ENCODE results near the gene TBC1D19.

The TBC1D19 gene

DNA sequence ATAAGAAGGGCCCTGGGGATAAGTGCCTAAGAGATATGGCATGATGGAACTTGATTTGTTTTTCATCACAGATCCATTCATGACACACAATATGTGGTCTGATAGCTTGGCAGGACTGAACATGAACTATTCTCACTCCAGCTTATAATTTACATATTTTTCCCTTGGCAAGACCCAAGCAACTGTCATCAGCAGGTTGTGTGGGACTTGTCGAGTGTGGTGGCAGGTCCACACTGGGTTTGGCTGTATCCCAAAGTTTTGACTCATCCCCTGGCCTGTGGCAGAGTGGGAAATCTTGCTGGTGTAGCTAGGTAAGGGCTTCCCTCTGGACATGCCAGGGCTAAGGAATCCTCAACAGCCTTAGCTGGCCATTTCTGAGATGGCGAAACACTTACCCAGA, 195.8 kb downstream of the TBC1D19 start:
- peak; percentile 65 for ATAC-seq
- TF ChIP-seq ISL1 (CRISPR knock-in tag; IDR thresholded peaks at IDR 0.05) (peak; percentile 28; the same call in 1 of the 2 replicates), CREB5 (CRISPR knock-in tag; IDR thresholded peaks at IDR 0.05; ENCODE audit: low read depth) (no peak)

- ATAC-seq = peak; percentile 14; the same call in 2 of the 3 replicates
- no peak for TF ChIP-seq ZC3H10 (CRISPR knock-in tag; IDR thresholded peaks at IDR 0.05)
- no peak for TF ChIP-seq POU6F1 (CRISPR knock-in tag; IDR thresholded peaks at IDR 0.05; ENCODE audit: borderline replicate concordance, low read depth)
- TF ChIP-seq PPARA (CRISPR knock-in tag; IDR thresholded peaks at IDR 0.05; ENCODE audit: borderline replicate concordance) = no peak
- no peak for TF ChIP-seq CREB5 (CRISPR knock-in tag; IDR thresholded peaks at IDR 0.05; ENCODE audit: low read depth)
- no peak for TF ChIP-seq ZFP3 (CRISPR knock-in tag; IDR thresholded peaks at IDR 0.05)
- TF ChIP-seq TOX (CRISPR knock-in tag; IDR thresholded peaks at IDR 0.05; ENCODE audit: borderline replicate concordance) = no peak
- TF ChIP-seq, protein P1, sequence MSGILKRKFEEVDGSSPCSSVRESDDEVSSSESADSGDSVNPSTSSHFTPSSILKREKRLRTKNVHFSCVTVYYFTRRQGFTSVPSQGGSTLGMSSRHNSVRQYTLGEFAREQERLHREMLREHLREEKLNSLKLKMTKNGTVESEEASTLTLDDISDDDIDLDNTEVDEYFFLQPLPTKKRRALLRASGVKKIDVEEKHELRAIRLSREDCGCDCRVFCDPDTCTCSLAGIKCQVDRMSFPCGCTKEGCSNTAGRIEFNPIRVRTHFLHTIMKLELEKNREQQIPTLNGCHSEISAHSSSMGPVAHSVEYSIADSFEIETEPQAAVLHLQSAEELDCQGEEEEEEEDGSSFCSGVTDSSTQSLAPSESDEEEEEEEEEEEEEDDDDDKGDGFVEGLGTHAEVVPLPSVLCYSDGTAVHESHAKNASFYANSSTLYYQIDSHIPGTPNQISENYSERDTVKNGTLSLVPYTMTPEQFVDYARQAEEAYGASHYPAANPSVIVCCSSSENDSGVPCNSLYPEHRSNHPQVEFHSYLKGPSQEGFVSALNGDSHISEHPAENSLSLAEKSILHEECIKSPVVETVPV (CRISPR knock-in tag; IDR thresholded peaks at IDR 0.05) = no peak
- no peak for TF ChIP-seq RARB (CRISPR knock-in tag; IDR thresholded peaks at IDR 0.05)
- TF ChIP-seq ARNTL (CRISPR knock-in tag; IDR thresholded peaks at IDR 0.05; ENCODE audit: borderline replicate concordance, low read depth) = no peak
- TF ChIP-seq, protein P2, sequence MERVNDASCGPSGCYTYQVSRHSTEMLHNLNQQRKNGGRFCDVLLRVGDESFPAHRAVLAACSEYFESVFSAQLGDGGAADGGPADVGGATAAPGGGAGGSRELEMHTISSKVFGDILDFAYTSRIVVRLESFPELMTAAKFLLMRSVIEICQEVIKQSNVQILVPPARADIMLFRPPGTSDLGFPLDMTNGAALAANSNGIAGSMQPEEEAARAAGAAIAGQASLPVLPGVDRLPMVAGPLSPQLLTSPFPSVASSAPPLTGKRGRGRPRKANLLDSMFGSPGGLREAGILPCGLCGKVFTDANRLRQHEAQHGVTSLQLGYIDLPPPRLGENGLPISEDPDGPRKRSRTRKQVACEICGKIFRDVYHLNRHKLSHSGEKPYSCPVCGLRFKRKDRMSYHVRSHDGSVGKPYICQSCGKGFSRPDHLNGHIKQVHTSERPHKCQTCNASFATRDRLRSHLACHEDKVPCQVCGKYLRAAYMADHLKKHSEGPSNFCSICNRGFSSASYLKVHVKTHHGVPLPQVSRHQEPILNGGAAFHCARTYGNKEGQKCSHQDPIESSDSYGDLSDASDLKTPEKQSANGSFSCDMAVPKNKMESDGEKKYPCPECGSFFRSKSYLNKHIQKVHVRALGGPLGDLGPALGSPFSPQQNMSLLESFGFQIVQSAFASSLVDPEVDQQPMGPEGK (CRISPR knock-in tag; IDR thresholded peaks at IDR 0.05; ENCODE audit: borderline replicate concordance) = no peak
- TF ChIP-seq ISL1 (CRISPR knock-in tag; IDR thresholded peaks at IDR 0.05) = no peak
- TF ChIP-seq GLIS3 (CRISPR knock-in tag; IDR thresholded peaks at IDR 0.05) = no peak
- TF ChIP-seq ZFP30 (CRISPR knock-in tag; IDR thresholded peaks at IDR 0.05) = no peak
- TF ChIP-seq TCF4 (CRISPR knock-in tag; IDR thresholded peaks at IDR 0.05; ENCODE audit: borderline replicate concordance) = no peak
Observed at GRCh38 chr4:26780539-26780938, 196.7 kb downstream of the TBC1D19 start.

- peak; percentile 68 for ATAC-seq
- TF ChIP-seq, protein P1 (CRISPR knock-in tag; IDR thresholded peaks at IDR 0.05) = no peak
- TF ChIP-seq ZNF8 (CRISPR knock-in tag; IDR thresholded peaks at IDR 0.05) (no peak), TSHZ2 (CRISPR knock-in tag; IDR thresholded peaks at IDR 0.05) (no peak), ESRRG (CRISPR knock-in tag; IDR thresholded peaks at IDR 0.05) (no peak), GLIS3 (CRISPR knock-in tag; IDR thresholded peaks at IDR 0.05) (no peak), SNAI2 (CRISPR knock-in tag; IDR thresholded peaks at IDR 0.05) (no peak), ZNF565 (CRISPR knock-in tag; conservative IDR thresholded peaks at IDR 0.05; ENCODE audit: low read depth) (no peak), CSDC2 (CRISPR knock-in tag; IDR thresholded peaks at IDR 0.05) (no peak), OSR1 (CRISPR knock-in tag; IDR thresholded peaks at IDR 0.05) (no peak), TOX (CRISPR knock-in tag; IDR thresholded peaks at IDR 0.05; ENCODE audit: borderline replicate concordance) (no peak), TCF4 (CRISPR knock-in tag; IDR thresholded peaks at IDR 0.05; ENCODE audit: borderline replicate concordance) (no peak), ZNF70 (CRISPR knock-in tag; IDR thresholded peaks at IDR 0.05) (no peak), ZFP30 (CRISPR knock-in tag; IDR thresholded peaks at IDR 0.05) (no peak), RARB (CRISPR knock-in tag; IDR thresholded peaks at IDR 0.05) (no peak)
- TF ChIP-seq, protein P2 (CRISPR knock-in tag; IDR thresholded peaks at IDR 0.05; ENCODE audit: borderline replicate concordance) = no peak
Observed at GRCh38 chr4:26782168-26782829, 198.4 kb downstream of the TBC1D19 start.
